ENCODE measurements around the gene TDP2. TPM values are rescaled to one million over a fixed set of nuclear protein-coding genes. Genes with fewer than 3 reads are reported as not detected.

TDP2 gene
- total RNA-seq, 2 experiments from 2014 or later: 27.2 to 39.6 TPM

GRCh38 chr6:24702720-24703282 lies 36.1 kb upstream of the TDP2 start:
- no peaks in the 10 kb centered on the region for H3K9me3 ChIP-seq (ENCODE audit: low read length)
- no peaks in the 10 kb centered on the region for H3K79me2 ChIP-seq (ENCODE audit: insufficient read depth, low read depth, low read length)
- no peaks in the 10 kb centered on the region for H3K4me1 ChIP-seq (ENCODE audit: insufficient read depth, low read length, poor library complexity, severe bottlenecking)
- TF ChIP-seq CTCF (conservative IDR thresholded peaks at IDR 0.05; ENCODE audit: low read length) (no peak), EZH2phosphoT487 (IDR thresholded peaks at IDR 0.05; ENCODE audit: borderline replicate concordance, low read depth, low read length) (no peak)
- intact Hi-C loops (cut with micrococcal nuclease; ENCODE audit: unreplicated experiment): no loop called here
- H3K27ac ChIP-seq (ENCODE audit: low read depth, low read length, poor library complexity, severe bottlenecking): no peak overlapping the region
- H4K20me1 ChIP-seq (ENCODE audit: insufficient read depth, low read length): no peaks in the 10 kb centered on the region
- H3K4me3 ChIP-seq (ENCODE audit: low read depth, low read length, poor library complexity, severe bottlenecking): no peak overlapping the region
- ChIA-PET CTCF (ENCODE audit: unreplicated experiment) (no interaction called here), POLR2A (interaction anchor here (0.5 to 1.4 kb wide), 4 partner anchors 10 to 118 kb away, joined by 3 to 12 read pairs (median 4); no protein-coding TSS in a partner anchor)
- no TSS peak for BruUV-seq (replicated peaks)
- peaks cover 82% of the 10 kb centered on the region for H3K36me3 ChIP-seq (ENCODE audit: insufficient read depth, low read length)
- no peak for DNase-seq (ENCODE audit: low spot score)
- H3K9me2 ChIP-seq (ENCODE audit: insufficient read depth, low read length): no peaks in the 10 kb centered on the region
- no peak overlapping the region for H2AFZ ChIP-seq (ENCODE audit: low read length)
- no peak overlapping the region for H3K4me2 ChIP-seq (ENCODE audit: low read length)

- peaks cover 51% of the 10 kb centered on the region for H3K36me3 ChIP-seq (ENCODE audit: insufficient read depth, low read length)
- H3K4me1 ChIP-seq (ENCODE audit: insufficient read depth, low read length, poor library complexity, severe bottlenecking): no peaks in the 10 kb centered on the region
- H4K20me1 ChIP-seq (ENCODE audit: insufficient read depth, low read length): no peaks in the 10 kb centered on the region
- H3K4me3 ChIP-seq (ENCODE audit: low read depth, low read length, poor library complexity, severe bottlenecking): no peak overlapping the region
- intact Hi-C loops (cut with micrococcal nuclease; ENCODE audit: unreplicated experiment): loop anchor here (10.0 kb wide), 1 partner anchor 315 kb away; no protein-coding TSS in a partner anchor
- H3K4me2 ChIP-seq (ENCODE audit: low read length): no peak overlapping the region
- no peaks in the 10 kb centered on the region for H3K79me2 ChIP-seq (ENCODE audit: insufficient read depth, low read depth, low read length)
- DNase-seq (ENCODE audit: low spot score): no peak
- H2AFZ ChIP-seq (ENCODE audit: low read length): no peak overlapping the region
- CTCF ChIA-PET (ENCODE audit: unreplicated experiment): no interaction called here
- no peak for TF ChIP-seq CTCF (conservative IDR thresholded peaks at IDR 0.05; ENCODE audit: low read length)
- TF ChIP-seq EZH2phosphoT487 (IDR thresholded peaks at IDR 0.05; ENCODE audit: borderline replicate concordance, low read depth, low read length): no peak
- BruUV-seq (replicated peaks): no TSS peak
- POLR2A ChIA-PET: interaction anchor here (0.6 to 0.7 kb wide), 3 partner anchors 176 to 320 kb away, joined by 3 to 7 read pairs (median 5); no protein-coding TSS in a partner anchor
- no peaks in the 10 kb centered on the region for H3K9me2 ChIP-seq (ENCODE audit: insufficient read depth, low read length)
- H3K27ac ChIP-seq (ENCODE audit: low read depth, low read length, poor library complexity, severe bottlenecking): no peak overlapping the region
- no peaks in the 10 kb centered on the region for H3K9me3 ChIP-seq (ENCODE audit: low read length)
Observed at GRCh38 chr6:24699521-24700359, 33.0 kb upstream of the TDP2 start.

Measured in OCI-LY7 (cell line).